ENCODE data around the gene LARP4B.

Gene LARP4B

DNA sequence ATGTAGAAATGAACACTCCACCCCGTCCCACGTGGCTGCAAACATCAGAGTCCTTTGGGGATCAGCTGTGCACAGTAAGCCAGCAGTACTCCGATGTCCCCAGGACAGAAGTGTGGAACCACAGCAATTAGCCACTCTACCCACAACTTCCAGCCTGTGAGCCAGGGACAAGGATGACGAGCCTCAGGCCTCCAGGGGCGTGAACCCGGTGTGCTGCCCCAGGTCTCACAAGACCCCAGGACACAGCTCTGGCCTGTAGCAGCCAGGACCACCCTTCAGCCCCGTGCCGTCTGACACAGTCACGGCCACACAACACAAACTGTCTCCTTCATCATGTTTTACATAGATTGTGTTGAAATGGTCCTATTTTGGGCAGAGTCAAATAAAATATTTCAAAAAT, 129.0 kb downstream of the LARP4B start:
- H3K27me3 Mint-ChIP-seq (ENCODE audit: low read depth) = no peaks in the 10 kb centered on the region
- no peak overlapping the region for H3K4me3 Mint-ChIP-seq
- peaks cover 17% of the 10 kb centered on the region for H3K36me3 Mint-ChIP-seq (ENCODE audit: low read depth)
- H3K27ac Mint-ChIP-seq = no peak overlapping the region
- peaks cover 3% of the 10 kb centered on the region for H3K4me1 Mint-ChIP-seq (ENCODE audit: low read depth)
- H3K9me3 Mint-ChIP-seq = peaks cover 29% of the 10 kb centered on the region

GRCh38 chr10:797179-797578, 134.3 kb downstream of the LARP4B start:
- H3K36me3 Mint-ChIP-seq (ENCODE audit: low read depth) = peaks cover 20% of the 10 kb centered on the region
- H3K4me1 Mint-ChIP-seq (ENCODE audit: low read depth) = no peaks in the 10 kb centered on the region
- H3K27me3 Mint-ChIP-seq (ENCODE audit: low read depth) = no peaks in the 10 kb centered on the region
- no peak overlapping the region for H3K27ac Mint-ChIP-seq
- no peak overlapping the region for H3K4me3 Mint-ChIP-seq
- peaks cover 41% of the 10 kb centered on the region for H3K9me3 Mint-ChIP-seq

DNA sequence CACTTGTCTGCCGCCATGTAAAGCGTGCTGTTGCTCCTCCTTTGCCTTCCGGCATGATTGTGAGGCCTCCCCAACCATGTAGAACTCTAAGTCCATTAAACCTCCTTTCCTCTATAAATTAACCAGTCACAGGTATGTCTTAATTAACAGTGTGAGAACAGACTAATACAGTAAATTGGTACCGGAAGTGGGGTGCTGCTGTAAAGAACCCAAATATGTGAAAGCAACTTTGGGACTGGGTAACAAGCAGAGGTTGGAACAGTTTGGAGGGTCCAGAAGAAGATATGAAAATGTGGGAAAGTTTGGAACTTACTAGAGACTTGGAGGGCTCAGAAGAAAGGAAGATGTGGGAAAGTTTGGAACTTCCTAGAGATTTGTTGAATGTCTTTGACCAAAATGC, 135.3 kb downstream of the LARP4B start:
- H3K4me3 Mint-ChIP-seq = no peak overlapping the region
- peaks cover 41% of the 10 kb centered on the region for H3K9me3 Mint-ChIP-seq
- no peaks in the 10 kb centered on the region for H3K4me1 Mint-ChIP-seq (ENCODE audit: low read depth)
- no peak overlapping the region for H3K27ac Mint-ChIP-seq
- H3K36me3 Mint-ChIP-seq (ENCODE audit: low read depth) = peaks cover 20% of the 10 kb centered on the region
- no peaks in the 10 kb centered on the region for H3K27me3 Mint-ChIP-seq (ENCODE audit: low read depth)

DNA sequence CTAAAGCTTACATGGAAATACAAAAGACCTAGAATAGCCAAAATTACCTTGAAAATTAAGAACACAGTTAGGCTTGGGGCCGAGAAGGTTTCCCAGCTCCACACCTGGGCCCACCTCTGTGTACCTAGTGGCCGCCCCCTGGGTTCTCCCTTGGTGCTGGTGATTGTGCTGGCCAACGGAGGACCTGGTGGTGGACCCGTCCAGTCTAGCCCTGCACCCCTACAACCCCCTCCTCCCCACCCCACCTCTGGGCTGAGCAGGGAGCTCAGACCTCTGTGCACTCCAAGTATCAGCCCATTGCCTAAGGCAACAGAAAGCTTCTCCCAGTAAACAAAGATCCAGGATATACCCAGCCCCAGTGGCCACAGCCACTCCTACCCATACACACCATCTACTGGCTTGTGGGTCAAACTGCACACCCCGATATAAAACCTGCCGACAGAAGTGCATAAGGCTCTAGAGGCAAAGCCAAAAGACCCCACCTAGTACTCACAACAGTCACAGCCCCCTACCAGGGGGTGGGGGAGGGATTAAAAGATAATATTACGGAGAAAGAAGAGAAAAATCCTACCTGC, 137.0 kb downstream of the LARP4B start:
- Mint-ChIP-seq H3K4me3 (no peak overlapping the region), H3K36me3 (ENCODE audit: low read depth) (peaks cover 18% of the 10 kb centered on the region), H3K9me3 (peaks cover 31% of the 10 kb centered on the region), H3K4me1 (ENCODE audit: low read depth) (no peaks in the 10 kb centered on the region), H3K27me3 (ENCODE audit: low read depth) (no peaks in the 10 kb centered on the region), H3K27ac (no peak overlapping the region)

DNA sequence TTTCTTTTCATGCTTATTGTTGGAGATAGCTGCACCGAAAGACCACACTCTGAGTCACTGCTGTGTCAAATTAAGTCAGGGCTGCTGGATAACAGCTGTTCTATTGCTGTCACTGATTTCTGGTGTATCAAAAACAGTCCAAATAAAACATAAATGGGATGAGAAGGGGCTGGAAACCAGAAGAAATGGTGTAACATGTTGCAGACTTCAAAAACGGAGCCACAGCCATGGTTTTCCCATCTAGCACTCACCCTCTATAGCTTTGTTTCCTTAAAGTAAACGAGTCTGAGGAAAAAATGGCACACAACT, 138.8 kb downstream of the LARP4B start:
- no peaks in the 10 kb centered on the region for H3K4me1 Mint-ChIP-seq (ENCODE audit: low read depth)
- H3K36me3 Mint-ChIP-seq (ENCODE audit: low read depth) = peaks cover 10% of the 10 kb centered on the region
- H3K27ac Mint-ChIP-seq = no peak overlapping the region
- H3K9me3 Mint-ChIP-seq = peaks cover 14% of the 10 kb centered on the region
- no peaks in the 10 kb centered on the region for H3K27me3 Mint-ChIP-seq (ENCODE audit: low read depth)
- H3K4me3 Mint-ChIP-seq = no peak overlapping the region

- Mint-ChIP-seq H3K4me1 (ENCODE audit: low read depth) (no peaks in the 10 kb centered on the region), H3K4me3 (no peak overlapping the region), H3K27me3 (ENCODE audit: low read depth) (no peaks in the 10 kb centered on the region), H3K27ac (no peak overlapping the region), H3K36me3 (ENCODE audit: low read depth) (peaks cover 7% of the 10 kb centered on the region), H3K9me3 (peaks cover 9% of the 10 kb centered on the region)
Measured at GRCh38 chr10:792083-792791, 139.3 kb downstream of the LARP4B start.

DNA sequence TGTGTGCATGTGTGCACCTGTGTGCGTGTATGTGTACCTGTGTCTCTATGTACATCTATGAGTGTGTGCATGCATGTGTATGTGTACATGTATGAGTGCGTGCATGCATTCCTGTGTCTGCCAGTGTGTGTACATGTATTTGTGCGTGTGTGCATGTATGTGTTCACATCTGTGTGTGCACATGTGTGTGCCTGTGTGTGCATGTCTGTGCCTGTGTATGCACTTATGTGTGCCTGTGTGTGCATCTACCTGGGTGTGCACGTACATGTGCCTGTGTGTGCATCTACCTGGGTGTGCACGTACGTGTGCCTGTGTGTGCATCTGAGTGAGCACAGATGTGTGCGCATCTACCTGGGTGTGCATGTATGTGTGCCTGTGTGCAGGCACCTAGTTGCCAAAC, 139.9 kb downstream of the LARP4B start:
- H3K4me1 Mint-ChIP-seq (ENCODE audit: low read depth) = no peaks in the 10 kb centered on the region
- H3K9me3 Mint-ChIP-seq = peaks cover 6% of the 10 kb centered on the region

DNA sequence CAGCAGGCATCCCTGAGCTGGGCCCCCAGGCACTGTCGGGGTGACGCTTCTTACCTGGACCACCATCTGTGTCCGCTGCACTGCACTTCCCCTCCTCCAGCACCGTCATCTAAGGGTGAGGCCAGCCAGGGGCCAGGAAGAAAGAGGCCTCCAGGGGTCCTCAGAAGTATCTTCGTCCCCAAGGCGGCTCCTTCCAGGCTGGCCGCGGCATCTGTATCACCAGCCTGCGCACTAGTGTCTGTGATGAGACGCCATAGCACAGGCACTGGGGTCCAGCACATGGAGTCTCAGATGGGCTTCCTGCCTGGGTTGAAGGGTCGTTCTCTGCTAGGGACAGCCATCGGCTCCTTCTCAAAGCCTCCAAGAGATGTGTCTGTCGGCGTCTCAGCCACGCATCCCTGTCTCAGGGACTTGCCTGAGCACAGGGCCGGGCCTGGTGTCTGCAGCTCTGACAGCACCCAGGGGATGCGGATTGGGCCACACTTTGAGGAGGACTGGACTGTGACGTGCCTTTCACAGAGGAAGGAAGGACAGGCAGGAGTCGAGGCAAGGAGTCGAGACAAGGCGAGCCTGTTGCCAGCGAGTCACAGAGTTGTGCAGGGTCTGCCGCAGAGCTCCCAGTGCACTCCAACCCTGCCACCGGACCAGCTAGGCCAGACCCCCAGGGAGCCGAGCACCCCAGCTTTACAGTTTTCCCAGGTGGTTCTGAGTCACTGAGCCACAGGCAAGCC, 140.5 kb downstream of the LARP4B start:
- Mint-ChIP-seq H3K27ac (no peak overlapping the region), H3K4me3 (no peak overlapping the region), H3K4me1 (ENCODE audit: low read depth) (no peaks in the 10 kb centered on the region), H3K36me3 (ENCODE audit: low read depth) (no peaks in the 10 kb centered on the region), H3K27me3 (ENCODE audit: low read depth) (no peaks in the 10 kb centered on the region), H3K9me3 (no peaks in the 10 kb centered on the region)

More for the DNA sequence above, 139.9 kb downstream of the LARP4B start:
- no peaks in the 10 kb centered on the region for H3K27me3 Mint-ChIP-seq (ENCODE audit: low read depth)
- no peak overlapping the region for H3K4me3 Mint-ChIP-seq
- H3K27ac Mint-ChIP-seq = no peak overlapping the region
- peaks cover 6% of the 10 kb centered on the region for H3K36me3 Mint-ChIP-seq (ENCODE audit: low read depth)

DNA sequence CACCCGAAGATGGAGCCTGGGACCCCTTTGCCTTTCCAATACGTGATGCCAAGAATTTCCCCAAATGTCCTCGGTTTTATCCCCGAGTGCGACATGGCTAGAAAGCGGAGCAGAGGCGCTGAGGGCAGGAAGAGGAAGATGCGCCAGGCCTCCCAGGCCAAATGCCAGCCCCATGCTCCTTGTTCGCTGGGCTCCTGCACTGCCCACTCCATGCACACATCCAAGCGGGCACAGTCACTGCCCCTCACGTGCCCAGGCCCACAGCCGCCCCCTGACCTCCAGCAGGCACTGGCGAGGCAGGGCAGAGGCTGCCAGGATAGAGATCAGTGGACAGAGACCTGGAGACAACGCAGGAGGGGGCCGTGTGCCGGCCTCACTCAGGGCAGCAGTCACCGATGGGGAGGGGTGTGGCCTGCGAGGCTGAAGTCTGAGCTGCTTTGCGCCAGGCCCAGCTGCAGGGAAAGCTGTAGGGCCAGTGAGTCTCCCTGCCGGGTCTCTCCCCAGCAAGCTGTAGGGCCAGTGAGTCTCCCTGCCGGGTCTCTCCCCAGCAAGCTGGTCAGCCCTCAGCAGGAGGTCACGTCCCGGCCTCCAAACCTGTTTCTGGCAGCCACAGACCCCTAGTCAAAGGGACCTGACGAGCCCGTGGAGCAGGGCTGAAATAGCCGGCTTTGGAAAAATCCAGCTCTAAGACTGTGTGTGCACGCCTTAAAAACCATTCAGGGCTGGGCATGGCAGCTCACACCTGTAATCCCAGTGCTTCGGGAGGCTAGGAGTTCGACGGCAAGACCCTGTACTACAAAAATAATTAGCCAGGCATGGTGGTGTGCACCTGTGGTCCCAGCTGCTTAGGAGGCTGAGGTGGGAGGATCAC, 141.4 kb downstream of the LARP4B start:
- H3K4me3 Mint-ChIP-seq = no peak overlapping the region
- H3K36me3 Mint-ChIP-seq (ENCODE audit: low read depth) = no peaks in the 10 kb centered on the region
- no peaks in the 10 kb centered on the region for H3K9me3 Mint-ChIP-seq
- H3K27me3 Mint-ChIP-seq (ENCODE audit: low read depth) = peaks cover 7% of the 10 kb centered on the region
- H3K27ac Mint-ChIP-seq = no peak overlapping the region
- no peaks in the 10 kb centered on the region for H3K4me1 Mint-ChIP-seq (ENCODE audit: low read depth)

DNA sequence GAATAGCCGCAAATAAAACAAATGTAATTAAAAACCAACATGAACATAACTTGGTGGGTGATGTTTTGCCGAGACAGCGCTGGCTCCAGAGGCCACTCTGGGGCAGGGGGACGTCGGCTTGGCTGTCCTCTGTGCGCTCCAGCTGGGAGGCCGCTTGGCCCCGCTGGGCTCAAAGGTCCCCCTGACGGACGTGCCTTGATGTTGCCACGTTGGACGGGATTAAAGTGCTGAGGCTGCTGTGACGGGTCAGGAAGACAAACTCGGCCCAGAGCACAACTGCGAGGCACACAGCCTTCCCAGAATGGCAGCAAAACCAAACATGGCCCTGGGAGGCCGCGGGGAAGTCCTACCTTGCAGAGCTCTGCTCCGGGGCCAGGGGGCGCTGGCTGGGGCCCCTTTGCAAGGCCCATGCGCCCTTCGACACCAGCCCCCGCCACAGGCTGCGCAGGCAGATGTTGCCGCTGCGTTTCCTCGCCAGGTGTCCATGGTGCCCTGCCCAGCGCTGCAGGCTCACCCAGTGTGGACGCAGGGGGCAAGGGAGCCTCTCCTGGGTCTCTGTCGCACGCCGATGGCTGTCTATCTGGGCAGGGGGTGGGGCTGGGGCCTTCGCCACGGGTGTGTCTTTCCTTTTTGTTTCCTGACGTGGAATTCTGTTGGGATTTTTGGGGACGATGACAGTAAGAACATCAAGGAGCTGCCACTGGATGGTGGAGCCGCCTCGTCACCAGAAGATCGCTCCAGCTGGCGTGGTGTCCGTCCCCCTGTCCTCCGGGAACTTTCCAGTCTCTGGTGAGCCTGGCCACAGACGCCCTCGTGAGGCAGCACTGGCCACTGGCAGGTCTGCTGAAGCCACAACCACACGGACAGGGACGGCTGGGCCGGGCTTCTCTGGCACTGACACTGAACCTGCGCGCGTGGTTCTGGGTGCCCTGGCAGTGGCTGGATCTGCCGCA, 142.4 kb downstream of the LARP4B start:
- Mint-ChIP-seq H3K4me1 (ENCODE audit: low read depth) (no peaks in the 10 kb centered on the region), H3K27ac (no peak overlapping the region), H3K9me3 (no peaks in the 10 kb centered on the region), H3K36me3 (ENCODE audit: low read depth) (no peaks in the 10 kb centered on the region), H3K4me3 (no peak overlapping the region), H3K27me3 (ENCODE audit: low read depth) (peaks cover 9% of the 10 kb centered on the region)

- Mint-ChIP-seq H3K9me3 (no peaks in the 10 kb centered on the region), H3K27me3 (ENCODE audit: low read depth) (peaks cover 9% of the 10 kb centered on the region), H3K36me3 (ENCODE audit: low read depth) (no peaks in the 10 kb centered on the region), H3K4me1 (ENCODE audit: low read depth) (no peaks in the 10 kb centered on the region), H3K4me3 (no peak overlapping the region), H3K27ac (no peak overlapping the region)
Measured at GRCh38 chr10:787933-788651, 143.4 kb downstream of the LARP4B start.

DNA sequence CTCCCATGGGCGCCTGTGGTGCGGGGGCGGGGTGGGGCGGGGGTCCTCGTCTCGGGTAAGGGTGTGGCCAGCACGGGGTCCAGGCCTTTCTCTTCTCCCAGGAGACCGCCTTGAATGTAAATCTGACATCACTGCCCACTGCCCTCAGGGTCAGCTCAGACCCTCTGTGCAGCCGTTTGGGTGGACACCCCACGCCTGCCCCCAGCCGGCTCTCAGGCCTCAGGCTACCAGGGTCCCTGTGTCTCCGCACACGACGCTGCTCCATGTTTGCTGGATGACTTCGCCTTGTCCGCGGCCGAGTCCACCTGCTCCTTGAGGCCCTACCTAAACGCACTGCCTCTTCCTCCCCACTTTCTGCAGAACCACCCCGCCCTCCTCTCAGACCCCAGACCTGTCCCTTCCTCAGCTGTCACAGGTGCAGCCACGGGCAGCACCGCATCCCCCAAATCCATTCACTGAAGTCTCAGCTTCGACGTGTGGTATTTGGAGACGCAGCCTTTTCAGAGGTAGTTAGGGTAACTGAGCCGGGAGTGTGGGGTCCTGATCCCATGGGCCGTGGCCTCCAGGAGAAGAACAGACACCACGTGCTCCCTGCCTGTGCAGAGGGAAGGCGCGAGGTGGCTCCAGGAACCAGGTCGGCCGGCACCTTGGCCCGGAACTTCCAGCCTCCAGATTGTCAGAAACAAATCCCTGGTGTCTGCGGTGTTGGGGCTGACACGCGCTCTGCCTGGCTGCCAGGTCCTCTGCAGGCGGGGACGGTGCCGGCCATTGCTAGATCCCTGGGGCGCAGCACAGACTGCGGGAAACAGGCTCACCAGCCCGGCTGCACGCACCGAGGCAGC, 144.7 kb downstream of the LARP4B start:
- H3K4me3 Mint-ChIP-seq = no peak overlapping the region
- no peaks in the 10 kb centered on the region for H3K4me1 Mint-ChIP-seq (ENCODE audit: low read depth)
- peaks cover 9% of the 10 kb centered on the region for H3K27me3 Mint-ChIP-seq (ENCODE audit: low read depth)
- no peaks in the 10 kb centered on the region for H3K36me3 Mint-ChIP-seq (ENCODE audit: low read depth)
- no peaks in the 10 kb centered on the region for H3K9me3 Mint-ChIP-seq
- H3K27ac Mint-ChIP-seq = no peak overlapping the region

DNA sequence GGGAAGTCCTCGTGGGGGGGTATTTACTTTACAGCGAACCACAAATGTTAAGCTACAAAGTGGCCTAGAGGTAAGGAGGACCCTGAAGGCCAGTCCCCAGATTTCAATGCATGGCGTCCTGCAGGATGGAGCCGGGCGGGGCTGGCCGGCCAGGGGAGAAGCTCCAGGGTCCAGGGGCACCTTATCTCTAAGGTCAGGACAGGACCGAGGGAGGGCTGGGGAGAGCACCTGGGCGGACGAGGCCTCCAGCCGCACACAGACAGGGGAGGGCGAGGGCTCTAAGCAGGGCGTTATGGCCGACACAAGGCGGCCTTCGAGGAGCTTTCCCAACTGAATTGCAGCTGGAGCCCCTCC, 145.7 kb downstream of the LARP4B start:
- peaks cover 13% of the 10 kb centered on the region for H3K27me3 Mint-ChIP-seq (ENCODE audit: low read depth)
- no peaks in the 10 kb centered on the region for H3K36me3 Mint-ChIP-seq (ENCODE audit: low read depth)
- no peak overlapping the region for H3K4me3 Mint-ChIP-seq
- no peaks in the 10 kb centered on the region for H3K9me3 Mint-ChIP-seq
- H3K4me1 Mint-ChIP-seq (ENCODE audit: low read depth) = no peaks in the 10 kb centered on the region
- no peak overlapping the region for H3K27ac Mint-ChIP-seq

Measured in T-helper 1 cell treated with Interleukin-12 subunit alpha and Interleukin-12 subunit beta and Interleukin-4 antibody, amounts not matched to agents 30 μg/mL and 1 μg/mL, for 36 hours (primary cell).